Lower leg skin (tissue), 4 donors: ENCODE results near the gene NDFIP1. TPM values are rescaled to one million over a fixed set of nuclear protein-coding genes. Genes with fewer than 3 reads are reported as not detected.
A peak's percentile ranks its signal among the peaks of the same experiment; 100 is the strongest.

Experiments
- DNase-seq, 2 donors: peaks; one replicate each; pipeline ENCODE4 v3.0.0-alpha.2; 2019; ENCODE audit warnings: low spot score in 2 of 2
- H3K4me3 ChIP-seq: fragments of 200-600 bp; sonication (generic); 2 replicates; pipeline ENCODE4 v1.5.1; 2017; ENCODE audit warnings: mild to moderate bottlenecking, low read depth; ENCODE audit not compliant: poor library complexity, severe bottlenecking
- CTCF ChIP-seq, 3 donors: fragments of 450-650 bp; IDR thresholded peaks; one replicate each; pipeline ENCODE4 v1.5.1; 2016; ENCODE audit warnings: antibody characterized with exemption in 3 of 3, mild to moderate bottlenecking in 3 of 3, moderate library complexity in 2 of 3
- POLR2A ChIP-seq, 2 donors: fragments of 450-650 bp; IDR thresholded peaks; one replicate each; pipeline ENCODE4 v1.6.1; 2016 to 2017; ENCODE audit warnings: antibody characterized with exemption in 2 of 2, mild to moderate bottlenecking in 1 of 2, moderate library complexity in 1 of 2
- WGBS, 2 donors: methylation state at CpG; one replicate each; pipeline ENCODE4 v1.1.5; 2018; 5-methylcytosine and 5-hydroxymethylcytosine counted together
- intact Hi-C: fragments of 100-400 bp; cut with DNase I; formaldehyde crosslinking; loops from one replicate; pipeline ENCODE4 v1.15.0; 2023; ENCODE audit warnings: low total_unique reads
- total RNA-seq, 4 donors: library from RNA; depleted of rRNA; stranded (reverse); fragments of >200 nt; gene quantifications; one replicate each; pipeline ENCODE4 v1.1.0, GENCODE V29; 2016

Gene NDFIP1
- total RNA-seq, 4 donors from 2014 or later, result 25.8 to 83.9 (median 56.6) TPM

DNA sequence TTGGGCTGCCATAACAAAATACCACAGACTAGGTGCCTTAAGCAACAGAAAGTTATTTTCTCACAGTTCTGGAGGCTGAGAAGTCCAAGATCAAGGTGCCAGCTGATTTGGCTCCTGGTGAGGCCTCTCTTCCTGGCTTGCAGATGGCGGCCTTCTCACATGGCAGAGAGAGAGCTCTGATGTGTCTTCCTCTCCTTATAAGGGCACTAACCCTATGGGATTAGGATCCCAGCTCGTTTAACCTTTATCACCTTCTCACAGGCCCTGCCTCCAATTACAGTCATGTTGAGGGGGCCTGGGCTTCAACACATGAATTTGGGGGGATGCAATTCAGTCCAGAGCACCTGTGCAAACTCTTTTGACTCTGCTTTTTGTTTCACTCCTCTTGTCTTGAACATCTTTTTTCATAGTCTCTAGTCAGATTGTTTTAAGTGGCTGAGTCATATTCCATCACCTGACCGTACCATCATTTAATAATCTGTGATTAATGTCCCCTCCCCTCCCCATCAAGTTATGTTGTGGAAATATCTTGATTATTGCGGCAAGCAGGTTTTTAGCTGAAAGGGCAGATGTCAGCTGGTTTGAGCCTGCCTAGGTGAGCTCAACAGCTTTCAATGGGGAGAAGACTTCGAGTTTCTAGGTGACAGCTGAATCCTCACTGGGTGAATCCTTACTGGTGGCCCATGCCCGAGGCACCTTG is 61.8 kb downstream of the NDFIP1 start:
- WGBS, 2 donors, result 75 to 79% methylated on average over 6 of the region's 6 CpGs
- H3K4me3 ChIP-seq, result no peak overlapping the region
- intact Hi-C loops, result no loop called here
- DNase-seq, result no peak
- no peak for TF ChIP-seq POLR2A (IDR thresholded peaks at IDR 0.05)
- no peak for TF ChIP-seq CTCF (IDR thresholded peaks at IDR 0.05)

DNA sequence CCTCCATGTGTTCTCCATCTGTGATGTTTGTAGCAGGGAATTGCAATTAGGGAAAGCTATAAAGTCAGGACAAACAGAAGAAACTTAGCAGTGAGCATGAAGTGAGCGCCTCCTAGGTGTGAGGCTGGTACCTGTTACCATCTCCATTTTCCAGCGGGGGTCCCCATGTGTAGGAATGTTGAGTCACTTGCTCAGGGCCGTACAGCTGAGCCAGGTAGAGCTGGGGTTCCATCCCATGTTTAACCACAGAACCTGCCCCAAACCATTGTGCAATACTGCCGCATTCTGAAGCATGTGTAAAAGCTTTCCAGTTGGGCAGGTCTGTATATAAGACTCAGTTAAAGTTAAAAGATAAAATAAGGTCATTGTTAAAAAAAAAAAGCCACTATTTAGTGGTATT is 62.7 kb downstream of the NDFIP1 start:
- TF ChIP-seq POLR2A (IDR thresholded peaks at IDR 0.05), result no peak
- TF ChIP-seq CTCF (IDR thresholded peaks at IDR 0.05), result no peak
- whole genome bisulfite sequencing, 2 donors, result 69 to 71% methylated on average over 4 of the region's 4 CpGs
- intact Hi-C loops, result no loop called here

GRCh38 chr5:142175039-142175438 is 66.5 kb downstream of the NDFIP1 start:
- TF ChIP-seq CTCF (IDR thresholded peaks at IDR 0.05), result no peak
- no peak for TF ChIP-seq POLR2A (IDR thresholded peaks at IDR 0.05)
- DNase-seq, result no peak
- no peak overlapping the region for H3K4me3 ChIP-seq
- WGBS, 2 donors, result 52% methylated on average over 3 of the region's 3 CpGs
- intact Hi-C loops, result no loop called here

More for the DNA sequence above, 62.7 kb downstream of the NDFIP1 start:
- H3K4me3 ChIP-seq, result no peak overlapping the region
- DNase-seq, result no peak

GRCh38 chr5:142175461-142176142 is 67.0 kb downstream of the NDFIP1 start:
- TF ChIP-seq POLR2A (IDR thresholded peaks at IDR 0.05) (no peak), CTCF (IDR thresholded peaks at IDR 0.05) (no peak)
- intact Hi-C loops, result no loop called here
- WGBS, 2 donors, result 86 to 88% methylated on average over 8 of the region's 8 CpGs
- H3K4me3 ChIP-seq, result no peak overlapping the region
- DNase-seq, result peak in 1 of 2 donors; percentile 53

- H3K4me3 ChIP-seq, result no peak overlapping the region
- 56 to 63% methylated on average over 2 of the region's 2 CpGs for WGBS, 2 donors
- no peak for TF ChIP-seq CTCF (IDR thresholded peaks at IDR 0.05)
- no peak for TF ChIP-seq POLR2A (IDR thresholded peaks at IDR 0.05)
- intact Hi-C loops, result no loop called here
- DNase-seq, result no peak
These were observed 67.7 kb downstream of the NDFIP1 start for GRCh38 chr5:142176255-142176654.
